ENCODE data around the gene ZNF664.

ZNF664 gene

GRCh38 chr12:123982269-123982668 is 9.3 kb downstream of the ZNF664 start:
- Histone ChIP-seq H3K4me1 (ENCODE audit: control insufficient read depth in 1 of 2, insufficient read depth in 2 of 2, low read length in 2 of 2) (peaks cover 0 to 3% of the 10 kb centered on the region in 2 donors), H3K27ac (ENCODE audit: low read length) (no peak overlapping the region), H3K36me3 (ENCODE audit: control insufficient read depth in 1 of 2, insufficient read depth in 2 of 2, low read length in 2 of 2) (no peaks in the 10 kb centered on the region), H3K4me3 (ENCODE audit: low read depth in 1 of 2, low read length in 2 of 2) (no peak overlapping the region), H3K9me3 (ENCODE audit: control insufficient read depth in 1 of 2, low read length in 2 of 2) (no peaks in the 10 kb centered on the region), H3K27me3 (ENCODE audit: low read depth, low read length) (no peaks in the 10 kb centered on the region)

GRCh38 chr12:123983822-123984485 is 10.9 kb downstream of the ZNF664 start:
- Histone ChIP-seq H3K36me3 (ENCODE audit: control insufficient read depth in 1 of 2, insufficient read depth in 2 of 2, low read length in 2 of 2) (peaks cover 5 to 11% of the 10 kb centered on the region in 2 donors), H3K27ac (ENCODE audit: low read length) (no peak overlapping the region)

DNA sequence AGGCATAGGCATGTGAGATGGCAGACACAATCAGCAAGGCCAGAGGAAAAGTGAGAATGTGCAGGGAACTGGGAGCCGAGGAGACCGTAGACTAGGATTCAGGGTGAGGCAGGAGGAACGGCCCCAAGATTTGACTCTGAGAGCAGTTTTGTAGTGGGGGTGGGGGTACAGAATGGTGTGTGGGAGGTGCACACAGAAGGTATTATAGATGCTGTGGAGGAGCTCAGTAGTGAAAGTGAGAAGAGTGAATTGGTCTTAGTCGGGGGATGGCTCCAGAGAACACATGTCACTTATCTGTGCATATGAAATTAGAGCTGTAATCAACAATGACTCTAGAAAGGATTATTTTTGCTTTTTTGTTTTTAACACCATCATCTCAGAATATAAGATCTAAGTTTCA is 11.9 kb downstream of the ZNF664 start:
- peaks cover 5 to 16% of the 10 kb centered on the region in 2 donors for H3K36me3 ChIP-seq (ENCODE audit: control insufficient read depth in 1 of 2, insufficient read depth in 2 of 2, low read length in 2 of 2)
- no peak overlapping the region for H3K4me3 ChIP-seq (ENCODE audit: low read depth in 1 of 2, low read length in 2 of 2)
- H3K27me3 ChIP-seq (ENCODE audit: low read depth, low read length): no peaks in the 10 kb centered on the region
- H3K27ac ChIP-seq (ENCODE audit: low read length): no peak overlapping the region
- peaks cover 0 to 3% of the 10 kb centered on the region in 2 donors for H3K4me1 ChIP-seq (ENCODE audit: control insufficient read depth in 1 of 2, insufficient read depth in 2 of 2, low read length in 2 of 2)
- H3K9me3 ChIP-seq (ENCODE audit: control insufficient read depth in 1 of 2, low read length in 2 of 2): no peaks in the 10 kb centered on the region

More at GRCh38 chr12:123983822-123984485, 10.9 kb downstream of the ZNF664 start:
- Histone ChIP-seq H3K4me3 (ENCODE audit: low read depth in 1 of 2, low read length in 2 of 2) (no peak overlapping the region), H3K27me3 (ENCODE audit: low read depth, low read length) (no peaks in the 10 kb centered on the region), H3K9me3 (ENCODE audit: control insufficient read depth in 1 of 2, low read length in 2 of 2) (no peaks in the 10 kb centered on the region), H3K4me1 (ENCODE audit: control insufficient read depth in 1 of 2, insufficient read depth in 2 of 2, low read length in 2 of 2) (peaks cover 0 to 3% of the 10 kb centered on the region in 2 donors)

- peak overlapping the region; percentile 30 for H3K27ac ChIP-seq (ENCODE audit: low read length)
- H3K36me3 ChIP-seq (ENCODE audit: control insufficient read depth in 1 of 2, insufficient read depth in 2 of 2, low read length in 2 of 2): peaks cover 18 to 21% of the 10 kb centered on the region in 2 donors
- H3K4me3 ChIP-seq (ENCODE audit: low read depth in 1 of 2, low read length in 2 of 2): no peak overlapping the region
- H3K4me1 ChIP-seq (ENCODE audit: control insufficient read depth in 1 of 2, insufficient read depth in 2 of 2, low read length in 2 of 2): peaks cover 0 to 3% of the 10 kb centered on the region in 2 donors
- H3K9me3 ChIP-seq (ENCODE audit: control insufficient read depth in 1 of 2, low read length in 2 of 2): no peaks in the 10 kb centered on the region
- H3K27me3 ChIP-seq (ENCODE audit: low read depth, low read length): no peaks in the 10 kb centered on the region
Measured at GRCh38 chr12:123986374-123986965, 13.5 kb downstream of the ZNF664 start.

DNA sequence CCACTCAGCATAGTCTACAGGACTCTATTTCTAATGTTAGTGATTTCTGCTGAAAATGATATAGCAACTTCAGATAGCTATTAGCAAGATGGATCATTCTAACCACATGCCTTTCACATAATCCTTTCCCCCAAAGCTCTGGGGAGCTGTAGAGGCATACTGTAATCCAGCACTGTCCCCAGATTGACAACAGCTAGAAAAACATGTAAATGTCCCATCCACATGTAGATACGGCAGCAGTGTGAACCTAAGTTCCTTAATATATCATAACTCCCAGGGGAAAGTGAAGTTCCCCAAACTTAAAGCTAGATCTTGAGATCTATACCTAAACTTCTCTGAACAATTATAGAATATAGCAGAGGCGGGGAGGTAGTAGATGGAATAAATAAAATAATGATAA is 14.0 kb downstream of the ZNF664 start:
- no peaks in the 10 kb centered on the region for H3K27me3 ChIP-seq (ENCODE audit: low read depth, low read length)
- H3K4me3 ChIP-seq (ENCODE audit: low read depth in 1 of 2, low read length in 2 of 2): no peak overlapping the region
- peaks cover 23 to 24% of the 10 kb centered on the region in 2 donors for H3K36me3 ChIP-seq (ENCODE audit: control insufficient read depth in 1 of 2, insufficient read depth in 2 of 2, low read length in 2 of 2)
- no peaks in the 10 kb centered on the region for H3K9me3 ChIP-seq (ENCODE audit: control insufficient read depth in 1 of 2, low read length in 2 of 2)
- no peak overlapping the region for H3K27ac ChIP-seq (ENCODE audit: low read length)
- H3K4me1 ChIP-seq (ENCODE audit: control insufficient read depth in 1 of 2, insufficient read depth in 2 of 2, low read length in 2 of 2): peaks cover 0 to 3% of the 10 kb centered on the region in 2 donors

GRCh38 chr12:123989168-123989567 is 16.2 kb downstream of the ZNF664 start:
- Histone ChIP-seq H3K27me3 (ENCODE audit: low read depth, low read length) (no peaks in the 10 kb centered on the region), H3K27ac (ENCODE audit: low read length) (no peak overlapping the region), H3K4me3 (ENCODE audit: low read depth in 1 of 2, low read length in 2 of 2) (no peak overlapping the region), H3K4me1 (ENCODE audit: control insufficient read depth in 1 of 2, insufficient read depth in 2 of 2, low read length in 2 of 2) (peaks cover 0 to 3% of the 10 kb centered on the region in 2 donors), H3K36me3 (ENCODE audit: control insufficient read depth in 1 of 2, insufficient read depth in 2 of 2, low read length in 2 of 2) (peaks cover 30 to 34% of the 10 kb centered on the region in 2 donors), H3K9me3 (ENCODE audit: control insufficient read depth in 1 of 2, low read length in 2 of 2) (no peaks in the 10 kb centered on the region)

DNA sequence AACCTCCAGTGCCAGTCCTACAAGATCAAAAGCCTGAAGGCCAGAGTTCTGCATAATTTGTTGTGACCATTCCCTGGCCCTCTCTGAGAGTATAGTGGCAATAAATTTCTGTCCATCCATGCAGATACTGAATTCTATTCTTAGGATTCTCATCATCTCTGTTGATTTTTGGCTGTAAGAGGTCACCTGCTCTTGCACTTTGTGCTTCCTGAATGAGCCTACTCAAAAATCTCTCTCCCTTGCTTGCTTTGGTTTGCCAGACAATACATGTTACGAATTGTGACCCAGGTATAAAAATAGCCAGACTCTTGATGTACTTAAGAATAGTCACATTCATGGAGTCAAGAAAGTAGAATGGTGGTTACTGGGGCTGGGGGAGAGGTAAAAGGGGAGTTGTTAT is 16.7 kb downstream of the ZNF664 start:
- Histone ChIP-seq H3K36me3 (ENCODE audit: control insufficient read depth in 1 of 2, insufficient read depth in 2 of 2, low read length in 2 of 2) (peaks cover 30 to 34% of the 10 kb centered on the region in 2 donors), H3K4me1 (ENCODE audit: control insufficient read depth in 1 of 2, insufficient read depth in 2 of 2, low read length in 2 of 2) (peaks cover 0 to 3% of the 10 kb centered on the region in 2 donors), H3K27me3 (ENCODE audit: low read depth, low read length) (no peaks in the 10 kb centered on the region), H3K27ac (ENCODE audit: low read length) (no peak overlapping the region), H3K4me3 (ENCODE audit: low read depth in 1 of 2, low read length in 2 of 2) (no peak overlapping the region), H3K9me3 (ENCODE audit: control insufficient read depth in 1 of 2, low read length in 2 of 2) (no peaks in the 10 kb centered on the region)

DNA sequence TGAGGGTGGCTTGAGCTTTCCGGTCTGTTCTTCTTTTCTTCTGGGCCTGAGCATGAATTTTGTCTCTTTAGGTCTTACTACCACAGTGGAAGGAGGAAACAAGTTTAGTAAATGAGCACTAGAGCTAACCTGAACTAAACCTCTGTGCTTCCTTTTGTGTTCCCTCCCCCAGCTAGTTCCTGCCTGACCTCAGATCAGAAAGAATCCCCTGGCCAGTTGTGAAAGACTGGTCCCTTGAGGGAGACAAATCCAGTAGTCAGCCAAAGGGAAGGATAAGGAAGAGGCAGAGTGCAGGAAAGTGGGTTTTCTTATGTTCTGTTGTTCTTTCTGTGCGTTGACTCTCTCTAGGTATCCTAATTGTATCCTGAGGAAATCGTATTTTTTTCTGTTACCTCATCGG is 17.5 kb downstream of the ZNF664 start:
- Histone ChIP-seq H3K4me3 (ENCODE audit: low read depth in 1 of 2, low read length in 2 of 2) (no peak overlapping the region), H3K9me3 (ENCODE audit: control insufficient read depth in 1 of 2, low read length in 2 of 2) (no peaks in the 10 kb centered on the region), H3K27ac (ENCODE audit: low read length) (peak overlapping the region; percentile 46), H3K36me3 (ENCODE audit: control insufficient read depth in 1 of 2, insufficient read depth in 2 of 2, low read length in 2 of 2) (peaks cover 30 to 34% of the 10 kb centered on the region in 2 donors), H3K4me1 (ENCODE audit: control insufficient read depth in 1 of 2, insufficient read depth in 2 of 2, low read length in 2 of 2) (peaks cover 3% of the 10 kb centered on the region in 2 donors), H3K27me3 (ENCODE audit: low read depth, low read length) (no peaks in the 10 kb centered on the region)

DNA sequence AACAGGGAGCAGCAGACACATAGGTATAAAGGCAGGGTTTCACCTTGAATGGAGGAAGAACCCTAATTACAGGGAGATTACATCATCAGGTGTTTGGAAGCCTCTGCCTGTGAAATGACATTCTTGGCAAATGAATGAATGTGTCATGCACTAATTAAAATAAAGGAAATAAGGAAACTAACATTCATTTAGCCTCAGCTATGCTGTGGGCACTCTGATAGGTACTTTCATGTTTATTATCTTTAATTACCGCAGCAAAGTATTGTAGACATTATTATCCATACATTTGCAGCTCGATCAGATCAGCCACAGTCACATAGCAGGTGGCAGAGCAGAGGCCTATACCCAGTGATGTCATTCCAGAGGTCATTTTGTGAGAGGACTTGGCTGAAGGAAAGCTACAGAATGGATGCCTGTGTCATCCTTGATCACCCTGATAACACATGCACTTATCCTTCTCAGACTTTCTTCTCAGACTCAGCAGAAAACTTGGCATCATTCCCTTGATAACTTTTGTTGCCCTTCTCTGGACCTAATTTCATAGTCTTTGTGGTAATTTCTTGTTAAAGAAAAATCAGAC is 18.4 kb downstream of the ZNF664 start:
- H3K4me3 ChIP-seq (ENCODE audit: low read depth in 1 of 2, low read length in 2 of 2): no peak overlapping the region
- H3K27me3 ChIP-seq (ENCODE audit: low read depth, low read length): no peaks in the 10 kb centered on the region
- H3K36me3 ChIP-seq (ENCODE audit: control insufficient read depth in 1 of 2, insufficient read depth in 2 of 2, low read length in 2 of 2): peaks cover 30 to 34% of the 10 kb centered on the region in 2 donors
- no peak overlapping the region for H3K27ac ChIP-seq (ENCODE audit: low read length)
- peaks cover under 1 to 8% of the 10 kb centered on the region in 2 donors for H3K4me1 ChIP-seq (ENCODE audit: control insufficient read depth in 1 of 2, insufficient read depth in 2 of 2, low read length in 2 of 2)
- H3K9me3 ChIP-seq (ENCODE audit: control insufficient read depth in 1 of 2, low read length in 2 of 2): no peaks in the 10 kb centered on the region

- Histone ChIP-seq H3K27me3 (ENCODE audit: low read depth, low read length) (no peaks in the 10 kb centered on the region), H3K27ac (ENCODE audit: low read length) (no peak overlapping the region), H3K4me1 (ENCODE audit: control insufficient read depth in 1 of 2, insufficient read depth in 2 of 2, low read length in 2 of 2) (peaks cover 0 to 8% of the 10 kb centered on the region in 2 donors), H3K4me3 (ENCODE audit: low read depth in 1 of 2, low read length in 2 of 2) (no peak overlapping the region), H3K36me3 (ENCODE audit: control insufficient read depth in 1 of 2, insufficient read depth in 2 of 2, low read length in 2 of 2) (peaks cover 30 to 34% of the 10 kb centered on the region in 2 donors), H3K9me3 (ENCODE audit: control insufficient read depth in 1 of 2, low read length in 2 of 2) (no peaks in the 10 kb centered on the region)
Measured at GRCh38 chr12:123992118-123992825, 19.3 kb downstream of the ZNF664 start.
